ENCODE data around the gene ZMYM1.

Gene ZMYM1

GRCh38 chr1:35079003-35079930 is at the start of gene ZMYM1:
Gene ZMYM1, plus strand, starts transcription at chr1:35079385. Its CDS starts 14,603 bp downstream, at chr1:35093988.
- Histone ChIP-seq H3K27me3 (ENCODE audit: control insufficient read depth, insufficient read depth, low read length) (no peaks in the 10 kb centered on the region), H3K4me3 (ENCODE audit: low read length) (peak within 1 kb of the TSS; percentile 87), H3K4me1 (ENCODE audit: control insufficient read depth, insufficient read depth, low read length) (no peaks in the 10 kb centered on the region), H3K36me3 (ENCODE audit: control insufficient read depth, insufficient read depth, low read length) (peaks cover 2% of the 10 kb centered on the region), H3K9ac (ENCODE audit: low read length) (peak within 1 kb of the TSS; percentile 43), H3K27ac (ENCODE audit: low read depth, low read length) (peak within 1 kb of the TSS; percentile 92)

GRCh38 chr1:35029761-35030160 is 49.4 kb upstream of the ZMYM1 start:
- peak overlapping the region; percentile 100 for H3K4me3 ChIP-seq (ENCODE audit: low read length)
- no peak overlapping the region for H3K9ac ChIP-seq (ENCODE audit: low read length)
- H3K36me3 ChIP-seq (ENCODE audit: control insufficient read depth, insufficient read depth, low read length): no peaks in the 10 kb centered on the region

GRCh38 chr1:35030338-35030737 is 48.8 kb upstream of the ZMYM1 start:
- Histone ChIP-seq H3K4me3 (ENCODE audit: low read length) (peak overlapping the region; percentile 100), H3K27me3 (ENCODE audit: control insufficient read depth, insufficient read depth, low read length) (no peaks in the 10 kb centered on the region), H3K27ac (ENCODE audit: low read depth, low read length) (no peak overlapping the region), H3K9ac (ENCODE audit: low read length) (no peak overlapping the region), H3K36me3 (ENCODE audit: control insufficient read depth, insufficient read depth, low read length) (no peaks in the 10 kb centered on the region), H3K4me1 (ENCODE audit: control insufficient read depth, insufficient read depth, low read length) (peaks cover 9% of the 10 kb centered on the region)

More at GRCh38 chr1:35029761-35030160, 49.4 kb upstream of the ZMYM1 start:
- no peak overlapping the region for H3K27ac ChIP-seq (ENCODE audit: low read depth, low read length)
- H3K4me1 ChIP-seq (ENCODE audit: control insufficient read depth, insufficient read depth, low read length): peaks cover 9% of the 10 kb centered on the region
- no peaks in the 10 kb centered on the region for H3K27me3 ChIP-seq (ENCODE audit: control insufficient read depth, insufficient read depth, low read length)

- Histone ChIP-seq H3K4me1 (ENCODE audit: control insufficient read depth, insufficient read depth, low read length) (peaks cover 9% of the 10 kb centered on the region), H3K4me3 (ENCODE audit: low read length) (peak overlapping the region; percentile 100), H3K27me3 (ENCODE audit: control insufficient read depth, insufficient read depth, low read length) (no peaks in the 10 kb centered on the region), H3K9ac (ENCODE audit: low read length) (peak overlapping the region; percentile 95), H3K27ac (ENCODE audit: low read depth, low read length) (peak overlapping the region; percentile 99), H3K36me3 (ENCODE audit: control insufficient read depth, insufficient read depth, low read length) (no peaks in the 10 kb centered on the region)
Observed at GRCh38 chr1:35030756-35031446, 48.3 kb upstream of the ZMYM1 start.

GRCh38 chr1:35032384-35032739 is 46.8 kb upstream of the ZMYM1 start:
- peak overlapping the region; percentile 61 for H3K4me3 ChIP-seq (ENCODE audit: low read length)
- H3K9ac ChIP-seq (ENCODE audit: low read length): no peak overlapping the region
- no peaks in the 10 kb centered on the region for H3K36me3 ChIP-seq (ENCODE audit: control insufficient read depth, insufficient read depth, low read length)
- H3K27ac ChIP-seq (ENCODE audit: low read depth, low read length): peak overlapping the region; percentile 22
- no peaks in the 10 kb centered on the region for H3K27me3 ChIP-seq (ENCODE audit: control insufficient read depth, insufficient read depth, low read length)
- H3K4me1 ChIP-seq (ENCODE audit: control insufficient read depth, insufficient read depth, low read length): peaks cover 9% of the 10 kb centered on the region

- H3K4me3 ChIP-seq (ENCODE audit: low read length): no peak overlapping the region
- no peak overlapping the region for H3K27ac ChIP-seq (ENCODE audit: low read depth, low read length)
- H3K4me1 ChIP-seq (ENCODE audit: control insufficient read depth, insufficient read depth, low read length): peaks cover 9% of the 10 kb centered on the region
- no peak overlapping the region for H3K9ac ChIP-seq (ENCODE audit: low read length)
- no peaks in the 10 kb centered on the region for H3K36me3 ChIP-seq (ENCODE audit: control insufficient read depth, insufficient read depth, low read length)
- no peaks in the 10 kb centered on the region for H3K27me3 ChIP-seq (ENCODE audit: control insufficient read depth, insufficient read depth, low read length)
Observed at GRCh38 chr1:35033346-35033745, 45.8 kb upstream of the ZMYM1 start.

GRCh38 chr1:35036621-35037020 is 42.6 kb upstream of the ZMYM1 start:
- Histone ChIP-seq H3K27me3 (ENCODE audit: control insufficient read depth, insufficient read depth, low read length) (no peaks in the 10 kb centered on the region), H3K27ac (ENCODE audit: low read depth, low read length) (no peak overlapping the region), H3K4me3 (ENCODE audit: low read length) (no peak overlapping the region), H3K9ac (ENCODE audit: low read length) (no peak overlapping the region), H3K4me1 (ENCODE audit: control insufficient read depth, insufficient read depth, low read length) (no peaks in the 10 kb centered on the region), H3K36me3 (ENCODE audit: control insufficient read depth, insufficient read depth, low read length) (no peaks in the 10 kb centered on the region)

- H3K27ac ChIP-seq (ENCODE audit: low read depth, low read length): no peak overlapping the region
- no peak overlapping the region for H3K4me3 ChIP-seq (ENCODE audit: low read length)
- no peaks in the 10 kb centered on the region for H3K27me3 ChIP-seq (ENCODE audit: control insufficient read depth, insufficient read depth, low read length)
- H3K36me3 ChIP-seq (ENCODE audit: control insufficient read depth, insufficient read depth, low read length): no peaks in the 10 kb centered on the region
- H3K4me1 ChIP-seq (ENCODE audit: control insufficient read depth, insufficient read depth, low read length): no peaks in the 10 kb centered on the region
- no peak overlapping the region for H3K9ac ChIP-seq (ENCODE audit: low read length)
Observed at GRCh38 chr1:35037206-35037605, 42.0 kb upstream of the ZMYM1 start.

- H3K27me3 ChIP-seq (ENCODE audit: control insufficient read depth, insufficient read depth, low read length): no peaks in the 10 kb centered on the region
- no peak overlapping the region for H3K27ac ChIP-seq (ENCODE audit: low read depth, low read length)
- no peaks in the 10 kb centered on the region for H3K4me1 ChIP-seq (ENCODE audit: control insufficient read depth, insufficient read depth, low read length)
Observed at GRCh38 chr1:35038723-35039122, 40.5 kb upstream of the ZMYM1 start.

GRCh38 chr1:35043498-35043897 is 35.7 kb upstream of the ZMYM1 start:
- Histone ChIP-seq H3K27ac (ENCODE audit: low read depth, low read length) (no peak overlapping the region), H3K36me3 (ENCODE audit: control insufficient read depth, insufficient read depth, low read length) (no peaks in the 10 kb centered on the region), H3K4me1 (ENCODE audit: control insufficient read depth, insufficient read depth, low read length) (no peaks in the 10 kb centered on the region), H3K9ac (ENCODE audit: low read length) (no peak overlapping the region), H3K4me3 (ENCODE audit: low read length) (no peak overlapping the region), H3K27me3 (ENCODE audit: control insufficient read depth, insufficient read depth, low read length) (no peaks in the 10 kb centered on the region)

More at GRCh38 chr1:35038723-35039122, 40.5 kb upstream of the ZMYM1 start:
- Histone ChIP-seq H3K9ac (ENCODE audit: low read length) (no peak overlapping the region), H3K4me3 (ENCODE audit: low read length) (no peak overlapping the region), H3K36me3 (ENCODE audit: control insufficient read depth, insufficient read depth, low read length) (no peaks in the 10 kb centered on the region)

- Histone ChIP-seq H3K4me3 (ENCODE audit: low read length) (no peak overlapping the region), H3K27ac (ENCODE audit: low read depth, low read length) (no peak overlapping the region), H3K4me1 (ENCODE audit: control insufficient read depth, insufficient read depth, low read length) (no peaks in the 10 kb centered on the region), H3K27me3 (ENCODE audit: control insufficient read depth, insufficient read depth, low read length) (no peaks in the 10 kb centered on the region), H3K36me3 (ENCODE audit: control insufficient read depth, insufficient read depth, low read length) (no peaks in the 10 kb centered on the region), H3K9ac (ENCODE audit: low read length) (no peak overlapping the region)
Observed at GRCh38 chr1:35044431-35044830, 34.8 kb upstream of the ZMYM1 start.

- Histone ChIP-seq H3K4me3 (ENCODE audit: low read length) (no peak overlapping the region), H3K27ac (ENCODE audit: low read depth, low read length) (no peak overlapping the region), H3K9ac (ENCODE audit: low read length) (no peak overlapping the region), H3K4me1 (ENCODE audit: control insufficient read depth, insufficient read depth, low read length) (no peaks in the 10 kb centered on the region), H3K27me3 (ENCODE audit: control insufficient read depth, insufficient read depth, low read length) (no peaks in the 10 kb centered on the region), H3K36me3 (ENCODE audit: control insufficient read depth, insufficient read depth, low read length) (no peaks in the 10 kb centered on the region)
Observed at GRCh38 chr1:35046730-35047129, 32.5 kb upstream of the ZMYM1 start.

Data from rectal smooth muscle tissue (tissue), 1 donor.